ENCODE data around the gene REV1. TPM values are rescaled to one million over a fixed set of nuclear protein-coding genes. Genes with fewer than 3 reads are reported as not detected.
A peak's percentile ranks its signal among the peaks of the same experiment; 100 is the strongest.

The REV1 gene
- total and polyA plus RNA-seq, 2 of the 13 experiments (the other 11 are each of a cell fraction or from before 2014, with no cell fraction given), result 49.1 to 71.8 TPM

GRCh38 chr2:99490623-99491461 is 1.0 kb upstream of the REV1 start (continued):
- TF ChIP-seq ZNF441 (CRISPR knock-in tag; IDR thresholded peaks at IDR 0.05; ENCODE audit: borderline replicate concordance), result no peak
- TF ChIP-seq GZF1 (CRISPR knock-in tag; IDR thresholded peaks at IDR 0.05), result 0 out of 2 replicates have a peak, but pooled peaks have one; percentile 52
- TF ChIP-seq ZNF274 (CRISPR knock-in tag; IDR thresholded peaks at IDR 0.05), result no peak
- TF ChIP-seq ZNF44 (CRISPR knock-in tag; IDR thresholded peaks at IDR 0.05), result peak; percentile 75; the same call in 1 of the 2 replicates
- TF ChIP-seq, protein P1, sequence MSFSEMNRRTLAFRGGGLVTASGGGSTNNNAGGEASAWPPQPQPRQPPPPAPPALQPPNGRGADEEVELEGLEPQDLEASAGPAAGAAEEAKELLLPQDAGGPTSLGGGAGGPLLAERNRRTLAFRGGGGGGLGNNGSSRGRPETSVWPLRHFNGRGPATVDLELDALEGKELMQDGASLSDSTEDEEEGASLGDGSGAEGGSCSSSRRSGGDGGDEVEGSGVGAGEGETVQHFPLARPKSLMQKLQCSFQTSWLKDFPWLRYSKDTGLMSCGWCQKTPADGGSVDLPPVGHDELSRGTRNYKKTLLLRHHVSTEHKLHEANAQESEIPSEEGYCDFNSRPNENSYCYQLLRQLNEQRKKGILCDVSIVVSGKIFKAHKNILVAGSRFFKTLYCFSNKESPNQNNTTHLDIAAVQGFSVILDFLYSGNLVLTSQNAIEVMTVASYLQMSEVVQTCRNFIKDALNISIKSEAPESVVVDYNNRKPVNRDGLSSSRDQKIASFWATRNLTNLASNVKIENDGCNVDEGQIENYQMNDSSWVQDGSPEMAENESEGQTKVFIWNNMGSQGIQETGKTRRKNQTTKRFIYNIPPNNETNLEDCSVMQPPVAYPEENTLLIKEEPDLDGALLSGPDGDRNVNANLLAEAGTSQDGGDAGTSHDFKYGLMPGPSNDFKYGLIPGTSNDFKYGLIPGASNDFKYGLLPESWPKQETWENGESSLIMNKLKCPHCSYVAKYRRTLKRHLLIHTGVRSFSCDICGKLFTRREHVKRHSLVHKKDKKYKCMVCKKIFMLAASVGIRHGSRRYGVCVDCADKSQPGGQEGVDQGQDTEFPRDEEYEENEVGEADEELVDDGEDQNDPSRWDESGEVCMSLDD (CRISPR knock-in tag; IDR thresholded peaks at IDR 0.05; ENCODE audit: borderline replicate concordance), result no peak
- TF ChIP-seq, protein P2, sequence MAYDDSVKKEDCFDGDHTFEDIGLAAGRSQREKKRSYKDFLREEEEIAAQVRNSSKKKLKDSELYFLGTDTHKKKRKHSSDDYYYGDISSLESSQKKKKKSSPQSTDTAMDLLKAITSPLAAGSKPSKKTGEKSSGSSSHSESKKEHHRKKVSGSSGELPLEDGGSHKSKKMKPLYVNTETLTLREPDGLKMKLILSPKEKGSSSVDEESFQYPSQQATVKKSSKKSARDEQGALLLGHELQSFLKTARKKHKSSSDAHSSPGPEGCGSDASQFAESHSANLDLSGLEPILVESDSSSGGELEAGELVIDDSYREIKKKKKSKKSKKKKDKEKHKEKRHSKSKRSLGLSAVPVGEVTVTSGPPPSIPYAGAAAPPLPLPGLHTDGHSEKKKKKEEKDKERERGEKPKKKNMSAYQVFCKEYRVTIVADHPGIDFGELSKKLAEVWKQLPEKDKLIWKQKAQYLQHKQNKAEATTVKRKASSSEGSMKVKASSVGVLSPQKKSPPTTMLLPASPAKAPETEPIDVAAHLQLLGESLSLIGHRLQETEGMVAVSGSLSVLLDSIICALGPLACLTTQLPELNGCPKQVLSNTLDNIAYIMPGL (CRISPR knock-in tag; IDR thresholded peaks at IDR 0.05; ENCODE audit: borderline replicate concordance in 1 of 2, low read depth in 1 of 2), result 0 out of 4 replicates have a peak, but pooled peaks of 1 of the 2 experiments have one; percentile 19
- TF ChIP-seq, protein P3, sequence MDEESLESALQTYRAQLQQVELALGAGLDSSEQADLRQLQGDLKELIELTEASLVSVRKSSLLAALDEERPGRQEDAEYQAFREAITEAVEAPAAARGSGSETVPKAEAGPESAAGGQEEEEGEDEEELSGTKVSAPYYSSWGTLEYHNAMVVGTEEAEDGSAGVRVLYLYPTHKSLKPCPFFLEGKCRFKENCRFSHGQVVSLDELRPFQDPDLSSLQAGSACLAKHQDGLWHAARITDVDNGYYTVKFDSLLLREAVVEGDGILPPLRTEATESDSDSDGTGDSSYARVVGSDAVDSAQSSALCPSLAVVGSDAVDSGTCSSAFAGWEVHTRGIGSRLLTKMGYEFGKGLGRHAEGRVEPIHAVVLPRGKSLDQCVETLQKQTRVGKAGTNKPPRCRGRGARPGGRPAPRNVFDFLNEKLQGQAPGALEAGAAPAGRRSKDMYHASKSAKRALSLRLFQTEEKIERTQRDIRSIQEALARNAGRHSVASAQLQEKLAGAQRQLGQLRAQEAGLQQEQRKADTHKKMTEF (CRISPR knock-in tag; IDR thresholded peaks at IDR 0.05), result 0 out of 2 replicates have a peak, but pooled peaks have one; percentile 4
- TF ChIP-seq, protein P4, sequence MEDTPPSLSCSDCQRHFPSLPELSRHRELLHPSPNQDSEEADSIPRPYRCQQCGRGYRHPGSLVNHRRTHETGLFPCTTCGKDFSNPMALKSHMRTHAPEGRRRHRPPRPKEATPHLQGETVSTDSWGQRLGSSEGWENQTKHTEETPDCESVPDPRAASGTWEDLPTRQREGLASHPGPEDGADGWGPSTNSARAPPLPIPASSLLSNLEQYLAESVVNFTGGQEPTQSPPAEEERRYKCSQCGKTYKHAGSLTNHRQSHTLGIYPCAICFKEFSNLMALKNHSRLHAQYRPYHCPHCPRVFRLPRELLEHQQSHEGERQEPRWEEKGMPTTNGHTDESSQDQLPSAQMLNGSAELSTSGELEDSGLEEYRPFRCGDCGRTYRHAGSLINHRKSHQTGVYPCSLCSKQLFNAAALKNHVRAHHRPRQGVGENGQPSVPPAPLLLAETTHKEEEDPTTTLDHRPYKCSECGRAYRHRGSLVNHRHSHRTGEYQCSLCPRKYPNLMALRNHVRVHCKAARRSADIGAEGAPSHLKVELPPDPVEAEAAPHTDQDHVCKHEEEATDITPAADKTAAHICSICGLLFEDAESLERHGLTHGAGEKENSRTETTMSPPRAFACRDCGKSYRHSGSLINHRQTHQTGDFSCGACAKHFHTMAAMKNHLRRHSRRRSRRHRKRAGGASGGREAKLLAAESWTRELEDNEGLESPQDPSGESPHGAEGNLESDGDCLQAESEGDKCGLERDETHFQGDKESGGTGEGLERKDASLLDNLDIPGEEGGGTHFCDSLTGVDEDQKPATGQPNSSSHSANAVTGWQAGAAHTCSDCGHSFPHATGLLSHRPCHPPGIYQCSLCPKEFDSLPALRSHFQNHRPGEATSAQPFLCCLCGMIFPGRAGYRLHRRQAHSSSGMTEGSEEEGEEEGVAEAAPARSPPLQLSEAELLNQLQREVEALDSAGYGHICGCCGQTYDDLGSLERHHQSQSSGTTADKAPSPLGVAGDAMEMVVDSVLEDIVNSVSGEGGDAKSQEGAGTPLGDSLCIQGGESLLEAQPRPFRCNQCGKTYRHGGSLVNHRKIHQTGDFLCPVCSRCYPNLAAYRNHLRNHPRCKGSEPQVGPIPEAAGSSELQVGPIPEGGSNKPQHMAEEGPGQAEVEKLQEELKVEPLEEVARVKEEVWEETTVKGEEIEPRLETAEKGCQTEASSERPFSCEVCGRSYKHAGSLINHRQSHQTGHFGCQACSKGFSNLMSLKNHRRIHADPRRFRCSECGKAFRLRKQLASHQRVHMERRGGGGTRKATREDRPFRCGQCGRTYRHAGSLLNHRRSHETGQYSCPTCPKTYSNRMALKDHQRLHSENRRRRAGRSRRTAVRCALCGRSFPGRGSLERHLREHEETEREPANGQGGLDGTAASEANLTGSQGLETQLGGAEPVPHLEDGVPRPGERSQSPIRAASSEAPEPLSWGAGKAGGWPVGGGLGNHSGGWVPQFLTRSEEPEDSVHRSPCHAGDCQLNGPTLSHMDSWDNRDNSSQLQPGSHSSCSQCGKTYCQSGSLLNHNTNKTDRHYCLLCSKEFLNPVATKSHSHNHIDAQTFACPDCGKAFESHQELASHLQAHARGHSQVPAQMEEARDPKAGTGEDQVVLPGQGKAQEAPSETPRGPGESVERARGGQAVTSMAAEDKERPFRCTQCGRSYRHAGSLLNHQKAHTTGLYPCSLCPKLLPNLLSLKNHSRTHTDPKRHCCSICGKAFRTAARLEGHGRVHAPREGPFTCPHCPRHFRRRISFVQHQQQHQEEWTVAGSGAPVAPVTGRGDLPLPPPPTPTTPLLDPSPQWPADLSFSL (CRISPR knock-in tag; IDR thresholded peaks at IDR 0.05), result no peak
- TF ChIP-seq GFI1 (CRISPR knock-in tag; IDR thresholded peaks at IDR 0.05; ENCODE audit: borderline replicate concordance), result 0 out of 2 replicates have a peak, but pooled peaks have one; percentile 46
- 0 out of 2 replicates have a peak, but pooled peaks have one; percentile 48 for TF ChIP-seq ZNF775 (CRISPR knock-in tag; IDR thresholded peaks at IDR 0.05; ENCODE audit: borderline replicate concordance)
- peak; percentile 63; the same call in 1 of the 2 replicates for TF ChIP-seq ZNF460 (CRISPR knock-in tag; IDR thresholded peaks at IDR 0.05; ENCODE audit: borderline replicate concordance)
- 0 out of 2 replicates have a peak, but pooled peaks have one; percentile 57 for TF ChIP-seq ZBTB42 (CRISPR knock-in tag; IDR thresholded peaks at IDR 0.05)
